NCI-H1417 (cell line): ENCODE data around the gene TFDP2.
"Not testable (repeated sequence)": the region's sequence is repeated elsewhere in the genome, so short reads cannot be mapped to it uniquely, and the experiment has no call there.

Source experiments
- DNase-seq, 3 experiments: peaks; one replicate each; lab custom pipeline; 2025; lab: John Stamatoyannopoulos, UW

Gene TFDP2

DNA sequence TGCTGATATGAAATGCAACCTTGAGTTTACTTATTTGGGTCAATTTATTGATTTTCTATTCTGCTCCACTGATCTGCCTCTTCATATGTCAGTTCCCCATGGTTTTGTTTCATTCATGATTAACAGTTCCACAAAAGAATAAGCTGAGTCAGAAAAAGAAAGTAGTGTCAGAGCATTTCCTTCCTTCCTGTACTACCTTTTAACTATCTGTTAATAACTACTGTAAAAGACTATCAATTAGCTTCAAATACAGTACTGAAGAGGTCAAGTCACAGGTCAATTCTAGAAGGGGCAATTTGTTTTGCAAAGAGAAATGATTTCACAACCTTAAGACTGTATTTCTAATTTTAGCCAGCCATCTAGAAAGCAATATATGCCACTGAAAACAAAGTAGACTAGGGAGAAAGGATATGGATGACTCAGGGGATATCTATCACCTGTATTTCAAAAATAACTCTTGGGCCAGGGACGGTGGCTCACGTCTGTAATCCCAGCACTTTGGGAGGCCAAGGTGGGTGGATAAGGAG lies 129.5 kb downstream of the TFDP2 start:
- DNase-seq: no peak

DNA sequence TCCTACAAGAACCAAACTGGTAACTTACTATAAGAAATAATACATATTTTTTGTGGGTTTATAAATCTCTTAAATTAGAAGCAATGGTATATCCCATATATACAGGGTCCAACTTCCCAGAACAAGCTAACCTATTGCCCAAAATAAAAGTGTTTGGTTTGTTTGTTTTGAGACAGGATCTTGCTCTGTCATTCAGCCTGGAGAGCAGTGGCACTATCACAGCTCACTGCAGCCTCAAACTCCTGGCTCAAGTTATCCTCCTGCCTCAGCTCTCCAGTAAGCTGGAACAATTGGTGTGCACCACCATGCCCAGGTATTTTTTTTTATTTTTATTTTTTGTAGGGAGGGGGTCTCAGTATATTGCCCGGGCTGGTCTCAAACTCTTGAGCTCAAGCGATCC lies 135.4 kb downstream of the TFDP2 start:
- no peak for DNase-seq

DNA sequence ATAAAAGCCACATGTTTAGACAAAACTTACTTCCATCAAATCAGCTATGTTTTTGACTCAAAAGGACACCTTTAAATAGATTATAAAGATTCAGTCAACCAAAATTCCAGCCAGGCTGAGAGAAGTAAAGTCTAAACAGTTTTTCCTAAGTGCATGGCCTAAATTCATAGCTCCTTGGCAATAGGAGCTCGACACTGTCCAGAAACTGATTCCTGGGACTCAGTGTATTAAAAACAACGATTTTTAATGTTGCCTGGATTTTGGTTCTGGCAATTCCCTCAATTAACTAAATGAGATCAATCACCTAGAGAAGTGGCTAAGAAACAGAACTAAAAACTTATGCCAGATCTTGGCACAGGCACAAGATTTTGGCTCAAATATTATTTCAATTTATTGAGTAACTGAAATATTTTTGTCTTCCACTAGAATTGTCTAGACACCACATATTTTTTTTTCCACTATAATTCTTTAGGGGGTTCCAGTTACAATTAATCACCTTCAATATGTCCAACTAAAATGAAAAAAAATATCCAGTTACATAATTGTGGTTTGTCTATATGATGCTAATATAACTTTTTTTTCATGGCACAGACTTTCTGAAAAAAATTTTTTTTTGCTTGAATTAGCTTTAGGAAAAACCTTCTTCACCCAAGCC lies 135.9 kb downstream of the TFDP2 start:
- no peak for DNase-seq

DNA sequence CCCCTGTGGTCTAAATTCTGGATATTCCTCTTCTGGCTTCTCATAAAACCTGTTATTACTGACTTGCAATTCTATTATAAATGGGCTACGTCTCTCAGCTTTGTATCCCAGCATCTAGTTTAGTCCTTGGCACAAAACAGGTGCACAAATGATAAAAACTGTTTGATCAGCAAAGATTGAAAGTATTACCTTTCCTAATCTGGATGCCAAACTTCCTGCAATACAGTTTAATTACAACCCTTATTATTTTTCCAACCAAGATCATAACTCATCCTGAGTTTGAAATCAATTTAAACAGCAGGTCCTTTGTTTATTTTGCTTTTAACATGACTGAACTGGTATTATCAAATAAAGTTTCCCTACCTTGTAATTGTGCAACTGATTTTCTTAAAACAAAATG lies 140.3 kb downstream of the TFDP2 start:
- peak in 2 of 3 experiments; percentile 43 to 88 for DNase-seq

DNA sequence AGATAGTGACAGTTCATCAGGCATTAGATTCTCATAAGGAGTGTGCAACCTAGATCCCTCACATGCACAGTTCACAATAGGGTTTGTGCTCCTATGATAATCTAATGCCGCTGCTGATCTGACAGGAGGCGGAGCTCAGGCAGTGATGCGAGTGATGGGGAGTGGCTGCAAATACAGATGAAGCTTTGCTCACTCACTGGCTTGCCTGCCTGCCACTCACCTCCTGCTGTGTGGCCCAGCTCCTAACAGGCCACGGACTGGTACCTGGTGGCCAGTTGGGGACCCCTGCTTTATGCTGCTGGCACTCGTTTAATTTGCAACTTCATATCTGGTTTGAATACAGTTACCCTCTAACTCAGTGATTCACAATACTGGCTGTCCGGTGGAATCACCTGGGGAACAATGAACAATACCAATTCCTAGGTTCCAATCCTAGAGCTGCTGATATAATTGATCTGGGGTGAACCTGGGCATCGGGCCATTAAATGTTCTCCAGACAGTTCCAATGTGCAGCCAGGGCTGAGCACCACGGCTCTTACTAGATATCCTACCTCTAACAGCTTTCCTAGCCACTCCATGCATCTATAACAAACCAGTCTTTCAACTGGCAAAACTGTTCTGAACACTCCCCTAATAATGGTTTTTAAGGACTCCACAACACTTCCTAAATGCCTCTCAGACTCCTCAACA lies 141.5 kb downstream of the TFDP2 start:
- DNase-seq: no peak

DNA sequence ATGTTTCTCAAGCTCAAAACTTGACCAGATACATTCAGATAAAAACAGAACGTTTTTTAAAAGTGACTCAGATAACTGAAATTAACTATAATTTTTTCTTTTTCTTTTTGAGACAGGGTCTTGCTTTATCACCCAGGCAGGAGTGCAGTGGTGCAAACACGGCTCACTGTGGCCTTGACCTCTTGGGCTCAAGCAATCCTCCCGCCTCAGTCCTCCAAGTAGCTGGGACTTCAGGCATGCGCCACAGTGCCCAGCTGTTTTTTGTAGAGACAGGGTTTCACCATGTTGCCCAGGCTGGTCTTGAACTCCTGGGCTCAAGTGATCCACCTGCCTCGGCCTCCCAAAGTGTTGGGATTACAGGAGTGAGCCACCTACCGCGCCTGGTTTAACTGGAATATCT lies 144.4 kb downstream of the TFDP2 start:
- not testable (repeated sequence) for DNase-seq

DNA sequence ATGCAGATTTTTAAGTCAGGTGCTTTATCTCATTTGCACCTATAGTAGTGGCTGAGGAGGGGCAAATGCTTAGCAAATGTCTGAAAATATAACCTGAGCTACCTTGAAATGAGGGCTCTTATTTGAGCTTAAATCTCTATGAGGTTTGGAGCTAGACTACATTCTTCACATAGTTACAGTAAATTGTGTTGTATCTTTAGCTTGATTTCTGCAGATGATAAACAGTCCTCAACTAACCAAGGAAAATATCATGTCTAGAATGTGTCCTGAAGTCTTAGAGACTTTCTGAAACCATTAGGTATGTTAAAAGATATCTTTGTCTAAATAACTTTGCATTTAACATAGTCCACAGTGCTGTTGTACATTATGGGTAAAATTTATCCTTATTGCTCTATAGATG lies 145.3 kb downstream of the TFDP2 start:
- DNase-seq: no peak

DNA sequence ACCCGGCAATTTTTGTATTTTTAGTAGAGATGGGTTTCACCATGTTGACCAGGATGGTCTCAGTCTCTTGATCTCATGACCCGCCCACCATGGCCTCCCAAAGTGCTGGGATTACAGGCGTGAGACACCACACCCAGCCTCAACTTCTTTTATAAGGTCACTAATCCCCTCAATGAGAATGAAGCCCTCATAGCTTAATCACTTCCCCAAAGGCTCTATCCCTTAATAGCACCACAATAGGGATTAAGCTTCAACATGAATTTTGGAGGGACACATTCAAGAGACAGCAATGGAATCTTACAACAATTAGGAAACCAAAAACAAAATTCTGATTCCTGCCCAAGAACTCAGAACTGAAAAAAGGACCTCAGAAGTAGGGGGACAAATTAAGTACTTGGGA lies 146.1 kb downstream of the TFDP2 start:
- DNase-seq: no peak

DNA sequence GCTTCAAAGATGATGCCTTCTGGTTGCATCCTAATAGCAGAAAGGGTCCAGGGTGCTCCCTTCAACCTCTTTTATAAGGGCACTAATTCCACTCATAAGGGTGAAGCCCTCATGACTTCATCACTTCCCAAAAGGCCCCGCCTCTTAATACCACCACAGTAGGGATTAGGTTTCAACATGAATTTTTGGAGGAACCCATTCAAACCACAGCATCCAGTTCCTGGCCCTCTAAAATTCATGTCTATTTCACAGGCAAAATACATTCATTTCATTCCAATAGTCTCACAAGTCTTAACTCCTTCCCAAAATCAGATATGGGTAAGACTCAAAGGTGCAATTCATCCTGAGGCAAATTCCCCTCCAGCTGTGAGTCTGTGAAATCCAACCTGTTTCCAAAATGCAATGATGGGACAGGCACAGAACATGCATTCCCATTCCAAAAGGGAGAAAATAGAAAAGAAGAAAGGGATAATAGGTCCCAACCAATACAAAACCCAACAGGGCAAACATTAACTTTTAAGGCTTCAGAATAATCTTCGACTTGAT lies 148.9 kb downstream of the TFDP2 start:
- no peak for DNase-seq

DNA sequence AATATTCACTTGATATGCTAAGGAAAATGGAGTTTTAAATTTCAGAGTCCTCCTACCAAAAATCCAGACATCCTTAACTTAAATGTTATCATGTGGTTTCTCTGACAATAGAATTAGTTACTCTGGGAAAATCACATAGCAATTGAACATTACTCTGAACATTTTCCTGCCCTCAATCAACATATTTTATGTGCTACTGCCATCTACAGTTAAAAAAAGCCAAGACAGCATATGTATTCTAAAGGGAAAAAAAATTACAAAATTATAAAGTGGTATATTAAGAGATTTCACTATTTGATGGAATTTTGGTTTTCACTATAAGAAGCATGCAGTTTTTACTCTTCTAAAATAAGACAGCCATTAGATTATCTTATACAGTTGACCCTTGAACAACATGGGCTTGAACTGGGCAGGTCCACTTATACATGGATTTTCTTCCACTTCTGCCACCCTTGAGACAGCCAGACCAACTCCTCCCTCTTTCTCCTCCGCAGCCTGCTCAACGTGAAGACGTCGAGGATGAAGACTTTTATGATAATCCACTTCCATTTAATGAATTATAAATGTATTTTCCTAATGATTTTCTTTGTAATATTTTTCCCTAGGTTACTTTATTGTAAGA lies 150.6 kb downstream of the TFDP2 start:
- DNase-seq: peak in 1 of 3 experiments; percentile 25

DNA sequence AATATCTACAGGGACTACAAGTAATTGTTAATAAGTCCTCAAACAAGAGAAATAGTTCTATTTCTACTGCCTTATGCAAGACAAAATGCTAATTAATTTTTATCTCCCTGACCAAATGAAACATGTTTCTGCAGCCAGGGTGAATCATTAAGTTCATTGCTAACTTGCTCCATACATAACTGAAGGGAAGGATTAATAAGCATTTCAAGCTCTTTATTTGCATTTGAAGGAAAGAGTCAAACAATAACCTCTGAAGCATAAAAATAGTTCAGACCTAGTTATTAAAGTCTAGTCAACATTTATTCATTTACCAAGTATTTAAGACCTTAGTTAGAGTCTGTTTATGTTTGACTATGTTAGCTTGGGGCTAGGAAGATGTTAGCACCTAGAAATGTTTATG lies 152.9 kb downstream of the TFDP2 start:
- DNase-seq: peak in 1 of 3 experiments; percentile 4

DNA sequence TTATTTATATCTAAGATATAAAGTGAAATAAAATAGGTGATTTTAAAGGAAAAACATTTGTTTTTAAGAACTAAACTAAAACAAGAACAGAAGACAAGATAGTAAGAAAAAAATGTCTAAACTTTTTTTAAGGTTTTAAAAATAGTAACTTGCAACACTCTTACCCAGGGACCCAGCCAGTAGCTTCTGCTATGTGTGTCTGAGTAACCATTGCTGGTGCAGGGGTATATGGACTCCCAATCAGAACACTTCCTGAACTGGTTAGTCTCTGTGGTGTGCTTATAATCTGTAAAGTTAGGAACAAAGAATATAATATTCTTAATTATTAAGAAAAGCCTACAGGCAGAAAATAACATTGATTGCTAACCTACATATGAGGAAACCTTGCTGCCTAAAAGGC lies 154.5 kb downstream of the TFDP2 start:
- DNase-seq: no peak

DNA sequence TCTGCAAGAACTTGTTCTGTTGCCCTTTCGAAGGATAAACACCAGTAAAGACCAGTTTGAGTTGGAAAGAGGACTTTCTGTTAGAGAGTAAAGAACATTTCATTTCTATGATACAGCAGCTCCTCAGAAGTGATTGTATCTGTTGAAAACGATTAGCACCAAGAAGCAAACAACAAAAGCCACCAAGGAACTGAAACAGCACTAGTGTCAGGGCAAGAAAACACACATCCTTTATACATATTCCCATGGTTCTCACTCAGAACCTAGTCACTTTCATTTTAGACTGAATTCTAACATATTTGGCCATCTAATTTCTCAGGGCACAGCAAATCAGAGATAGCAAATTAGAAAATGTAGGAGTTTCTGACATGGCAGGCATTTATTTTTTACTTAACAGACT lies 156.8 kb downstream of the TFDP2 start:
- DNase-seq: no peak

DNA sequence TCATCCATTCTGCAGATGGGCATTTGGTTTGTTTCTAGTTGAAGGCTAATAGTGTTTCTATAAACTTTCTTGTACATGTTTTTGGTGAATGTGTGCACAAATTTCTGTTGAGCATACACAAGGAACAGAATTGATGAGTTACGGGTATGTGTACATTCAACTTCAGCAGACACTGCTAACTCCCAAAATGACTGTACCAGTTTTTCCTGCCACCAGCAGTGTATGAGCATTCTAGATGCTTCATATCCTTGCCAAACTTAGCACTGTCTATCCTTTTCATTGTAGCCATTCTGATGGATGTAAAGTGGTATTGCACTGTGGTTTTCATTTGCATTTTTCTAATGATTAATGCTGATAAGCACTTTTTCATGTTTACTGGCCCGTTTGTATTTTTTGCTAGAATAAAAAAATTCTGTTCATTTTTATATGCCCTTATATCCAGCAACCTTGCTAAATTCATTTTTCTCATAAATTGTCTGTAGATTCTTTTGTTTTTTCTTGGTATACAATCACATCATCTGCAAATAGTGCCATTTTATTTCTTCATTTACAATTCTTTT lies 162.7 kb downstream of the TFDP2 start:
- DNase-seq: no peak

DNA sequence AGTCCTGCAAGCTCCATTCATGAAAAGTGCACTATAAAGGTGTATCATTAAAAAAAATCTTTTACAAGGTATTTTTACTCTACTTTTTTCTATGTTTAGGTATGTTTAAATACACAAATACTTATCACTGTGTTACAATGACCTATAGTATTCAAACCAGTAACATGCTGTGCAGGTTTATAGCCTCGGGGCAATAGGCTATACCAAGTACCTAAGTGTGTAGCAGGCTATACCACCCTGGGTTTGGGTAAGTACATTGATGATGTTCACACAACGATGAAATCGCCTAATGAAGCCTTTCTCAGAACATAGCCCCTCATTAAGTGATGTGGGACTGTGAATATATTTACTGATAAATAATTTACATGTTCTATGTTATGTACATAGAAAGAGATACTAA lies 168.3 kb downstream of the TFDP2 start:
- DNase-seq: peak in 1 of 3 experiments; percentile 48

DNA sequence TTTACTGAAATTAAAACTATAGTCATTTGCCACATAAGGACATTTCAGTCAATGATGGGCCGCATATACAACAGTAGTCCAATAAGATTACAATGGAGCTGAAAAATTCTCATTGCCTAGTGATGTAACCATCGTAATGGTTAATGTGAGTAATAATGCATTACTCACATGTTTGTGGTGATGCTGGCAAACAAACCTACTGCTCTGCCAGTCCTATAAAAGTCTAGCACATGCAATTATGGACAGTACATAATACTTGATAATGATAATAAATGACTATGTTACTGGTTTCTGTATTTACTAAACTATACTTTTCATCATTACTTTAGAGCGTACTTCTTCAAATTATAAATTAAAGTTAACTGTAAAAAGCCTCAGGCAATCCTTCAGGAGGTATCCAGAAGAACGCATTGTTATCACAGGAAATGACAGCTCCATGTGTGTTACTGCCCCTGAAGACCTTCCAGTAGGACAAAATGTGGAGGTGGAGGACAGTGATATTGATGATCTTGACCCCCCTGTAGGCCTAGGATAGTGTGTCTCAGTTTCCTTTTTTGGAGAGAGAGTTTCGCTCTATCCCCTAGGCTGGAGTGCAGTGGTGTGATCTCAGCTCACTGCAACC lies 170.2 kb downstream of the TFDP2 start:
- DNase-seq: peak in 1 of 3 experiments; percentile 35

DNA sequence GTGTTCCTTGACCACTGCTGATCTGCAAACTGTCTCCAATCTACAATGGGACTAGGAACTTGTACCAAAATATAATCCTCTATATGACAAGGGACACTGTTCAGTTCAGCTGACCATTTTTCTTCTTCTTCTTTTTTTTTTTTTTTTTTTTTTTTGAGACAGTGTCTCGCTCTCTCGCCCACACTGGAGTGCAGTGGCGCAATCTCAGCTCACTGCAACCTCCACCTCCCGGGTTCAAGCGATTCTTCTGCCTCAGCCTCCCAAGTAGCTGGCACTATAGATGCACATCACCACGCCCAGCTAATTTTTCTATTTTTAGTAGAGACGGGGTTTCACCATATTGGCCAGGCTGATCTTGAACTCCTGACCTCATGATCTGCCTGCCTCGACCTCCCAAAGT lies 174.6 kb downstream of the TFDP2 start:
- not testable (repeated sequence) for DNase-seq

DNA sequence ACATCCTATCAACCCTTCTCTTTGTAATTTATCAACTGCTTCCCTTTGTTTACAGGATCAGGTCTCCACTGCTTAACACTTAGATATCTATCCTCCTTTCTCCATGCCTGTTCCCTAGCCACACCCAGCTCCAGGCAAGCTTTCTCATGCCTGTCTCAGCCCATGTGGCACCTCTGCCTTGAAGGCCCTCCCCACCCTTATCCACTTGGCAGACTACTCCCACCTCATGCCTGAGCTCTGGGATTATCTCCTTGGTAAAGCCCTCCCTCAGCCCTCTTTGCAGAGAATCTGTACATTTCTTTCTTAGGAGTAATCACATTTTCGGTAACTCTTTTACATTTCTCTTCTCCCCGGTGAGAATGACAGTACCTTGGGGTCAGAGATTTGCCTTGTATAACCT lies 176.9 kb downstream of the TFDP2 start:
- DNase-seq: no peak

DNA sequence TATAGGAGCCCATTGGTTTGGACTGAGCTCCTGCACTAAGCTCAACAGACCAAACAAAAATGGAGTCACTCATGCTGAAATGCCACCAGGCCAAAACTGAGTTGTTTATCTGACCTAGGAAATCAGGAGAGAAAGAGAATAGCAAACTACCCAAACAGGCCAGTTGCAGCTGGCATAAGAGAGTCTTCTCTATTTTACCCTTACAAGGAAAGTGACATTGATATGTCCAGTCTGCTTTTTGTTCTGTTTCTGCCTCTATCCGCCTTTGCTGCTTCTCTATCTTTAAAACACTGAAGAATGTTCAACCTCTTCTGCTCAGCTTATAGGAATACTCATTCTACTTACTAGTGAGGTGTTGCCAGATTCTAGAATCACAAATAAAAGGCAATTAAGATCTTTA lies 177.8 kb downstream of the TFDP2 start:
- no peak for DNase-seq

DNA sequence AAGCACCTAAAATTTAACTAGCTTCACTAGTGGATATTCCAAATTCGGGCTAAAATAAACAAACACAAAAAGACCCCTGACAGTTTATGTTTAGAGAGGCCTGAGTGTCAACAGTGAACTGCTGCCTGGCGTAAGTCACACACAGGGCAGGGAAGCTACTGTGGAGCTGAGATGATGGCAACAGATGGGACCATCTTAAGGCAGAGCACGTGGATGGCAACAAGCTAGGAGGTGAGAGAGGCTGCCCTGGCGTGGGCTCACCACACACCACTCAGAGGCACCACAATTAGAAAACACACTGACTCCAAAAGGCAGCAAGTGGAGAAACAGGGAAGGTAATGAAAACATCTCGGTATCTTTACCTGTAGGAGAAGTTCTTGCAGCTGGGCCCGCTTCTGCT lies 179.6 kb downstream of the TFDP2 start:
- no peak for DNase-seq

DNA sequence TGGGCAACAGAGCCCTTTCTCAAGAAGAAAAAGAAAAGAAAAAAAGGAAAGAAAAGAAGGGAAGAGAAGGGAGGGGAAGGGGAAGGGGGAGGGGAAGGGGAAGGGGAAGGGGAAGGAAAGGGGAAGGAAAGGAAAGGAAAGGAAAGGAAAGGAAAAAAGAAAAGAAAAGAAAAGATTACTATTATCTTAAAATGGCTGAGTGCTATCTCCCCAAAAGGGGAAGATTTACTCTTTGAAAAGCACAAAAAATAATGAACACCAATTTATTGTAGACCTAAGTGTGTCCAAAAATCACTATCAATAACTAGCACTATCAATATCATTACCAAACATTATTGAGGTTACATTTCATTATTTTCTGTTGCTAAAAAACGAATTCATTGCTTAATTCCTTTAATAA lies 183.9 kb downstream of the TFDP2 start:
- DNase-seq: no peak

DNA sequence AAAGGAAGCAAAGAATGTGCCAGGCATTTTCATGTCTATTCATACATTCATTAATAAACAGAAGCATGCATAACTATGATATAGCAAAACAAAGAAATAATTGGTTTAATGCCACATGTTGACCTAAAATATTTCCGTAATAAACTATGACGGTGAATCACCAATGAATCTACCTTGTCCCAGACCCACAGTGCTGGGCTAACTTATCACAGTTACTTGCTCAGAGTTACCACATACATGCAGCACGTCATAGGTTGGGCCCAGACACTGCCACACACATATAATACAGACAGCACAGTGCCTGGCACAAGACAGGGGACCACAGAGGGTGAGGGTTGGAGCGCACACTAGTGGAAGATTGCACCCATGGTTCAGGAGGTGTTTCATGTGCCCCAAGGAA lies 186.0 kb downstream of the TFDP2 start:
- no peak for DNase-seq
